Activated naive CD4-positive, alpha-beta T cell (primary cell): Measurements from ENCODE around the gene MDM1.

Experiments
- DNase-seq, 4 experiments: peaks; one replicate each; lab custom pipeline; 2025; lab: John Stamatoyannopoulos, UW

MDM1 gene

GRCh38 chr12:68272732-68273131 is 59.4 kb downstream of the MDM1 start:
- no peak for DNase-seq

GRCh38 chr12:68271346-68271745 is 60.8 kb downstream of the MDM1 start:
- no peak for DNase-seq

GRCh38 chr12:68270358-68270757 is 61.8 kb downstream of the MDM1 start:
- no peak for DNase-seq

GRCh38 chr12:68269779-68270178 is 62.4 kb downstream of the MDM1 start:
- DNase-seq: no peak

GRCh38 chr12:68268967-68269366 is 63.2 kb downstream of the MDM1 start:
- DNase-seq: no peak

GRCh38 chr12:68267892-68268396 is 64.2 kb downstream of the MDM1 start:
- no peak for DNase-seq

GRCh38 chr12:68264857-68265256 is 67.3 kb downstream of the MDM1 start:
- DNase-seq: no peak

- DNase-seq: no peak
Observed at GRCh38 chr12:68264158-68264855, 67.9 kb downstream of the MDM1 start.

GRCh38 chr12:68263366-68263765 is 68.8 kb downstream of the MDM1 start:
- DNase-seq: no peak

GRCh38 chr12:68261896-68262295 is 70.3 kb downstream of the MDM1 start:
- no peak for DNase-seq

- DNase-seq: no peak
Observed at GRCh38 chr12:68260153-68260552, 72.0 kb downstream of the MDM1 start.

- DNase-seq: no peak
Observed at GRCh38 chr12:68259318-68259940, 72.7 kb downstream of the MDM1 start.

GRCh38 chr12:68253504-68253903 is 78.7 kb downstream of the MDM1 start, which contains the start of gene IL22:
Gene IL22, minus strand, starts transcription at chr12:68253604. Its CDS starts 156 bp downstream, at chr12:68253448.
- DNase-seq: no peak

GRCh38 chr12:68252077-68252476 is 80.1 kb downstream of the MDM1 start:
- no peak for DNase-seq

- no peak for DNase-seq
Observed at GRCh38 chr12:68250454-68250853, 81.7 kb downstream of the MDM1 start.

- no peak for DNase-seq
Observed at GRCh38 chr12:68247785-68248184, 84.4 kb downstream of the MDM1 start.

- DNase-seq: no peak
Observed at GRCh38 chr12:68246350-68246749, 85.8 kb downstream of the MDM1 start.

- no peak for DNase-seq
Observed at GRCh38 chr12:68245180-68246021, 86.8 kb downstream of the MDM1 start.
